GM12878 (cell line): Measurements from ENCODE around the gene PMM1. TPM values are rescaled to one million over a fixed set of nuclear protein-coding genes. Genes with fewer than 3 reads are reported as not detected.

Source experiments
- ATAC-seq: fragments of 200-7000 bp; cut with Tn5 transposase; 3 replicates; pipeline ENCODE4 v1.9.1; 2020; ENCODE audit warnings: mild to moderate bottlenecking, moderate library complexity
- BruUV-seq: library from RNA; stranded (reverse); fragments of 400-500 nt; replicated peaks from 2 replicates; lab custom pipeline; 2021; lab: Mats Ljungman, UMichigan
- CTCF ChIA-PET: fragments of 300-600 bp; sonication (Branson Sonifier 250); formaldehyde crosslinking; extraction: SDS; loops from one replicate; lab custom pipeline; 2021; ENCODE audit warnings: inconsistent platforms; lab: Yijun Ruan, JAX
- POLR2A ChIA-PET: fragments of 350-600 bp; formaldehyde crosslinking; extraction: SDS; loops from one replicate; lab custom pipeline; 2021; ENCODE audit warnings: inconsistent platforms; lab: Charles Lee
- RAD21 ChIA-PET: fragments of 300-600 bp; sonication (Branson Sonifier 250); formaldehyde crosslinking; loops from one replicate; lab custom pipeline; 2023; ENCODE audit warnings: antibody characterized with exemption; ENCODE audit not compliant: unreplicated experiment; lab: Charles Lee
- SMC1A ChIA-PET: fragments of 300-600 bp; sonication (Branson Sonifier 250); formaldehyde crosslinking; loops from one replicate; lab custom pipeline; 2023; ENCODE audit not compliant: unreplicated experiment, uncharacterized antibody; lab: Charles Lee
- DNase-seq: peaks from one replicate; pipeline ENCODE4 v3.0.0-alpha.2; 2011; ENCODE audit warnings: low read depth, low spot score
- FAIRE-seq: peaks from 3 replicates; lab custom pipeline; 2011; peaks lifted over from hg19 to GRCh38; lab: Jason Lieb, UNC
- H2AFZ ChIP-seq: 2 replicates; pipeline ENCODE4 v1.6.0; 2011; ENCODE audit warnings: low read depth, low read length, control low read depth; ENCODE audit not compliant: control insufficient read depth
- H3K27ac ChIP-seq: 2 replicates; pipeline ENCODE4 v1.5.1; 2011; ENCODE audit warnings: control low read depth; ENCODE audit not compliant: control insufficient read depth, insufficient read depth
- H3K27me3 ChIP-seq, 2 experiments: replicated peaks in 1 of 2; 2 replicates each; pipeline versions ENCODE4 v1.6.0 to v1.6.1; 2011; ENCODE audit warnings: low read length in 1 of 2; ENCODE audit not compliant: control insufficient read depth in 2 of 2, insufficient read depth in 2 of 2
- H3K36me3 ChIP-seq, 2 experiments: 2 replicates each; pipeline ENCODE4 v1.5.1; 2011; ENCODE audit warnings: low read length in 1 of 2; ENCODE audit not compliant: control insufficient read depth in 2 of 2, insufficient read depth in 2 of 2
- H3K4me1 ChIP-seq: 2 replicates; pipeline ENCODE4 v1.6.1; 2011; ENCODE audit warnings: mild to moderate bottlenecking, low read length, moderate library complexity, mixed read lengths; ENCODE audit not compliant: control insufficient read depth, insufficient read depth
- H3K4me2 ChIP-seq: 2 replicates; pipeline ENCODE4 v1.6.0; 2011; ENCODE audit warnings: control low read depth; ENCODE audit not compliant: control insufficient read depth, insufficient read depth
- H3K4me3 ChIP-seq: fragments of 200-600 bp; sonication (generic); 2 replicates; pipeline ENCODE4 v1.5.1; 2016
- H3K79me2 ChIP-seq: 2 replicates; pipeline ENCODE4 v1.6.0; 2011; ENCODE audit warnings: low read length; ENCODE audit not compliant: control insufficient read depth, insufficient read depth
- H3K9ac ChIP-seq: 2 replicates; pipeline ENCODE4 v1.8.0; 2011; ENCODE audit warnings: low read length, control low read depth, mixed read lengths; ENCODE audit not compliant: control insufficient read depth, insufficient read depth
- H3K9me3 ChIP-seq: replicated peaks from 3 replicates; pipeline ENCODE4 v1.5.1; 2011; ENCODE audit warnings: mild to moderate bottlenecking, low read length; ENCODE audit not compliant: control insufficient read depth, insufficient read depth
- H4K20me1 ChIP-seq: 2 replicates; pipeline ENCODE4 v1.6.0; 2011; ENCODE audit not compliant: control insufficient read depth, insufficient read depth
- BCL11A ChIP-seq: IDR thresholded peaks from 2 replicates; pipeline ENCODE4 v1.6.1; 2011; ENCODE audit warnings: low read depth, low read length
- CBFB ChIP-seq: IDR thresholded peaks from 2 replicates; pipeline ENCODE4 v1.6.1; 2016; ENCODE audit warnings: antibody characterized with exemption, low read depth
- CHD1 ChIP-seq: IDR thresholded peaks from 2 replicates; pipeline ENCODE4 v1.6.1; 2012; ENCODE audit warnings: low read depth, low read length, improper control_type of control experiment
- MLLT1 ChIP-seq: fragments of 450-650 bp; IDR thresholded peaks from 2 replicates; pipeline ENCODE4 v1.6.1; 2016; ENCODE audit warnings: mild to moderate bottlenecking
- MTA3 ChIP-seq: IDR thresholded peaks from 2 replicates; pipeline ENCODE4 v1.6.1; 2012; ENCODE audit warnings: low read length, inconsistent platforms, borderline replicate concordance
- RAD51 ChIP-seq: fragments of 450-650 bp; IDR thresholded peaks from 2 replicates; pipeline ENCODE4 v1.6.1; 2016; ENCODE audit warnings: moderate library complexity, mild to moderate bottlenecking, inconsistent platforms
- RUNX3 ChIP-seq: IDR thresholded peaks from 2 replicates; pipeline ENCODE4 v1.6.1; 2012; ENCODE audit warnings: low read length, inconsistent platforms
- SIN3A ChIP-seq: IDR thresholded peaks from 2 replicates; pipeline ENCODE4 v1.6.1; 2012; ENCODE audit warnings: low read depth, low read length, improper control_type of control experiment
- ZNF687 ChIP-seq: fragments of 450-650 bp; IDR thresholded peaks from 2 replicates; pipeline ENCODE4 v1.6.1; 2017; ENCODE audit warnings: mild to moderate bottlenecking, moderate library complexity
- WGBS: methylation state at CpG from one replicate; pipeline ENCODE4 v1.1.6; 2016; ENCODE audit warnings: low lambda C conversion rate; ENCODE audit not compliant: insufficient replicate concordance, insufficient coverage; ENCODE audit errors: missing lambda C conversion rate; 5-methylcytosine and 5-hydroxymethylcytosine counted together
- in situ Hi-C: fragments of 300-500 bp; cut with MboI; formaldehyde crosslinking; loops from 9 replicates; pipeline ENCODE4 v1.14.3; 2018; ENCODE audit warnings: mixed read lengths
- intact Hi-C: fragments of 100-400 bp; cut with micrococcal nuclease; formaldehyde crosslinking; loops from one replicate; pipeline ENCODE4 v1.14.2; 2022; ENCODE audit not compliant: unreplicated experiment
- polyA plus RNA-seq, 11 experiments: library from polyadenylated mRNA; depleted of rRNA in 4 of 11; unstranded in 6 of 11; stranded (reverse) in 5 of 11; fragments of >200 nt; fragmentation: Nextera tagmentation in 4 of 11; fragmentation: Illumina TruSeq in 1 of 11; extraction: Ambion mirVana in 4 of 11; extraction: Trizol in 1 of 11; gene quantifications; 1 replicate in 1 of 11; 2 replicates in 10 of 11; pipeline versions ENCODE4 v1.2.1 to v1.2.3, GENCODE V29; 2011 to 2016; ENCODE audit warnings: inconsistent platforms in 2 of 11, missing spikeins in 2 of 11, low read depth in 1 of 11
- total RNA-seq, 4 experiments: library from RNA; depleted of rRNA in 3 of 4; stranded (reverse); fragments of >200 nt in 3 of 4; fragmentation: Illumina TruSeq in 1 of 4; extraction: Trizol in 1 of 4; gene quantifications; 2 replicates each; pipeline versions ENCODE4 v1.2.1 to v1.2.3, GENCODE V29; 2013 to 2021
- TF ChIP-seq, protein P1 (sequence below): IDR thresholded peaks from 2 replicates; pipeline ENCODE4 v1.6.1; 2012; ENCODE audit warnings: improper control_type of control experiment, low read depth, low read length; ENCODE audit not compliant: insufficient replicate concordance

Gene PMM1
- total and polyA plus RNA-seq, 10 of the 15 experiments (the other 5 are each of a cell fraction or from before 2014, with no cell fraction given) = 8.2 to 32.2 (median 16.9) TPM

- POLR2A ChIA-PET = interaction anchor here (1.0 kb wide), 1 partner anchor 9 kb away, joined by 3 read pairs; no protein-coding TSS in a partner anchor
Observed at GRCh38 chr22:41613456-41613855, 23.8 kb upstream of the PMM1 start.

More at GRCh38 chr22:41613456-41613855, 23.8 kb upstream of the PMM1 start:
- peaks cover 5% of the 10 kb centered on the region for H3K4me1 ChIP-seq
- H3K36me3 ChIP-seq = no peaks in the 10 kb centered on the region; a peak in 1 of 4 replicates
- ATAC-seq (no peak), FAIRE-seq (no peak), DNase-seq (no peak)
- BruUV-seq = no TSS peak
- H2AFZ ChIP-seq = no peak overlapping the region
- in situ Hi-C loops = no loop called here
- ChIA-PET RAD21 (no interaction called here), SMC1A (interaction anchor here (0.6 to 1.5 kb wide), 2 partner anchors 10 to 62 kb away, joined by 4 to 5 read pairs; no protein-coding TSS in a partner anchor), CTCF (interaction anchor here (0.7 kb wide), 1 partner anchor 9 kb away, joined by 4 read pairs; no protein-coding TSS in a partner anchor)
- H3K27ac ChIP-seq = no peak overlapping the region
- no peak overlapping the region for H3K4me3 ChIP-seq
- no peaks in the 10 kb centered on the region for H3K27me3 ChIP-seq
- H4K20me1 ChIP-seq = peaks cover 7% of the 10 kb centered on the region
- intact Hi-C loops = no loop called here
- WGBS = 95% methylated on average over 2 of the region's 2 CpGs
- H3K4me2 ChIP-seq = no peak overlapping the region
- no peaks in the 10 kb centered on the region for H3K9me3 ChIP-seq
- no peak overlapping the region for H3K9ac ChIP-seq
- H3K79me2 ChIP-seq = peaks cover 16% of the 10 kb centered on the region
- TF ChIP-seq MLLT1 (no peak), CBFB (no peak), SIN3A (no peak), CHD1 (no peak), ZNF687 (no peak), RUNX3 (no peak), BCL11A (no peak), RAD51 (no peak), MTA3 (no peak)
- TF ChIP-seq, protein P1, sequence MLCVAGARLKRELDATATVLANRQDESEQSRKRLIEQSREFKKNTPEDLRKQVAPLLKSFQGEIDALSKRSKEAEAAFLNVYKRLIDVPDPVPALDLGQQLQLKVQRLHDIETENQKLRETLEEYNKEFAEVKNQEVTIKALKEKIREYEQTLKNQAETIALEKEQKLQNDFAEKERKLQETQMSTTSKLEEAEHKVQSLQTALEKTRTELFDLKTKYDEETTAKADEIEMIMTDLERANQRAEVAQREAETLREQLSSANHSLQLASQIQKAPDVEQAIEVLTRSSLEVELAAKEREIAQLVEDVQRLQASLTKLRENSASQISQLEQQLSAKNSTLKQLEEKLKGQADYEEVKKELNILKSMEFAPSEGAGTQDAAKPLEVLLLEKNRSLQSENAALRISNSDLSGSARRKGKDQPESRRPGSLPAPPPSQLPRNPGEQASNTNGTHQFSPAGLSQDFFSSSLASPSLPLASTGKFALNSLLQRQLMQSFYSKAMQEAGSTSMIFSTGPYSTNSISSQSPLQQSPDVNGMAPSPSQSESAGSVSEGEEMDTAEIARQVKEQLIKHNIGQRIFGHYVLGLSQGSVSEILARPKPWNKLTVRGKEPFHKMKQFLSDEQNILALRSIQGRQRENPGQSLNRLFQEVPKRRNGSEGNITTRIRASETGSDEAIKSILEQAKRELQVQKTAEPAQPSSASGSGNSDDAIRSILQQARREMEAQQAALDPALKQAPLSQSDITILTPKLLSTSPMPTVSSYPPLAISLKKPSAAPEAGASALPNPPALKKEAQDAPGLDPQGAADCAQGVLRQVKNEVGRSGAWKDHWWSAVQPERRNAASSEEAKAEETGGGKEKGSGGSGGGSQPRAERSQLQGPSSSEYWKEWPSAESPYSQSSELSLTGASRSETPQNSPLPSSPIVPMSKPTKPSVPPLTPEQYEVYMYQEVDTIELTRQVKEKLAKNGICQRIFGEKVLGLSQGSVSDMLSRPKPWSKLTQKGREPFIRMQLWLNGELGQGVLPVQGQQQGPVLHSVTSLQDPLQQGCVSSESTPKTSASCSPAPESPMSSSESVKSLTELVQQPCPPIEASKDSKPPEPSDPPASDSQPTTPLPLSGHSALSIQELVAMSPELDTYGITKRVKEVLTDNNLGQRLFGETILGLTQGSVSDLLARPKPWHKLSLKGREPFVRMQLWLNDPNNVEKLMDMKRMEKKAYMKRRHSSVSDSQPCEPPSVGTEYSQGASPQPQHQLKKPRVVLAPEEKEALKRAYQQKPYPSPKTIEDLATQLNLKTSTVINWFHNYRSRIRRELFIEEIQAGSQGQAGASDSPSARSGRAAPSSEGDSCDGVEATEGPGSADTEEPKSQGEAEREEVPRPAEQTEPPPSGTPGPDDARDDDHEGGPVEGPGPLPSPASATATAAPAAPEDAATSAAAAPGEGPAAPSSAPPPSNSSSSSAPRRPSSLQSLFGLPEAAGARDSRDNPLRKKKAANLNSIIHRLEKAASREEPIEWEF = no peak
